CD14-positive monocyte (primary cell): ENCODE results near the gene ERMAP. TPM values are rescaled to one million over a fixed set of nuclear protein-coding genes. Genes with fewer than 3 reads are reported as not detected.
"Not testable (repeated sequence)": the region's sequence is repeated elsewhere in the genome, so short reads cannot be mapped to it uniquely, and the experiment has no call there.

Experiments
- DNase-seq, 3 donors: peaks; one replicate each; pipeline ENCODE4 v3.0.0-alpha.2; 2011 to 2022
- H2AFZ ChIP-seq: 2 replicates; pipeline ENCODE4 v1.6.0; 2012; ENCODE audit warnings: mild to moderate bottlenecking, low read depth, low read length, inconsistent platforms; ENCODE audit not compliant: insufficient read depth, poor library complexity, severe bottlenecking
- H3K27ac ChIP-seq, 2 donors: 1 replicate in 1 of 2; 2 replicates in 1 of 2; pipeline ENCODE4 v1.5.1; 2012 to 2013; ENCODE audit warnings: low read length in 2 of 2, control low read depth in 1 of 2, inconsistent platforms in 1 of 2, low read depth in 1 of 2, mild to moderate bottlenecking in 1 of 2
- H3K27me3 ChIP-seq, 2 donors: one replicate each; pipeline versions ENCODE4 v1.6.0 to v1.6.1; 2011 to 2013; ENCODE audit warnings: low read length in 2 of 2; ENCODE audit not compliant: control insufficient read depth in 2 of 2, insufficient read depth in 2 of 2
- H3K36me3 ChIP-seq, 2 donors: replicated peaks in 1 of 2; 1 replicate in 1 of 2; 2 replicates in 1 of 2; pipeline versions ENCODE4 v1.5.1 to v1.6.1; 2012 to 2013; ENCODE audit warnings: low read length in 2 of 2, control low read depth in 1 of 2, inconsistent platforms in 1 of 2, mild to moderate bottlenecking in 1 of 2; ENCODE audit not compliant: insufficient read depth in 2 of 2, control insufficient read depth in 1 of 2
- H3K4me1 ChIP-seq, 2 donors: 1 replicate in 1 of 2; 2 replicates in 1 of 2; pipeline versions ENCODE4 v1.5.1 to v1.6.1; 2012 to 2013; ENCODE audit warnings: low read length in 2 of 2, control low read depth in 1 of 2, inconsistent platforms in 1 of 2, mild to moderate bottlenecking in 1 of 2, moderate library complexity in 1 of 2; ENCODE audit not compliant: insufficient read depth in 2 of 2, control insufficient read depth in 1 of 2
- H3K4me2 ChIP-seq: replicated peaks from 2 replicates; pipeline ENCODE3; 2012; ENCODE audit warnings: low read length, moderate library complexity, mild to moderate bottlenecking; ENCODE audit not compliant: poor library complexity, severe bottlenecking; ENCODE audit errors: extremely low read depth
- H3K4me3 ChIP-seq, 3 experiments: fragments of 200-600 bp in 1 of 3; sonication (generic) in 1 of 3; replicated peaks in 1 of 3; 1 replicate in 2 of 3; 2 replicates in 1 of 3; pipeline ENCODE4 v1.5.1; 2011 to 2013; ENCODE audit warnings: low read length in 3 of 3, mild to moderate bottlenecking in 3 of 3, control low read depth in 2 of 3, low read depth in 2 of 3, inconsistent platforms in 1 of 3, moderate library complexity in 1 of 3
- H3K79me2 ChIP-seq: 2 replicates; pipeline ENCODE4 v1.6.0; 2012; ENCODE audit warnings: mild to moderate bottlenecking, control low read depth, inconsistent platforms, low read length, moderate library complexity; ENCODE audit not compliant: insufficient read depth
- H3K9ac ChIP-seq: 2 replicates; pipeline ENCODE4 v1.6.0; 2017; ENCODE audit warnings: low read length, mild to moderate bottlenecking; ENCODE audit not compliant: insufficient read depth, poor library complexity, severe bottlenecking
- H3K9me3 ChIP-seq, 2 donors: replicated peaks in 1 of 2; 1 replicate in 1 of 2; 2 replicates in 1 of 2; pipeline versions ENCODE4 v1.5.1 to v1.6.1; 2012 to 2013; ENCODE audit warnings: low read length in 2 of 2, control low read depth in 1 of 2; ENCODE audit not compliant: control insufficient read depth in 1 of 2, insufficient read depth in 1 of 2
- H4K20me1 ChIP-seq: 2 replicates; pipeline ENCODE4 v1.6.0; 2012; ENCODE audit warnings: mild to moderate bottlenecking, low read length, control low read depth, moderate library complexity; ENCODE audit not compliant: insufficient read depth
- H3K27ac Mint-ChIP-seq, 7 donors: one replicate each; pipeline ENCODE4 v1.8.0; 2020; ENCODE audit warnings: mild to moderate bottlenecking in 7 of 7, mixed read lengths in 7 of 7, moderate library complexity in 6 of 7, inconsistent platforms in 2 of 7
- H3K27me3 Mint-ChIP-seq, 3 donors: one replicate each; pipeline ENCODE4 v1.8.0; 2021 to 2022; ENCODE audit warnings: low read depth in 3 of 3, mild to moderate bottlenecking in 3 of 3, mixed read lengths in 3 of 3, moderate library complexity in 3 of 3, inconsistent platforms in 1 of 3
- H3K36me3 Mint-ChIP-seq, 2 donors: one replicate each; pipeline ENCODE4 v1.8.0; 2020; ENCODE audit warnings: mixed read lengths in 2 of 2, inconsistent platforms in 1 of 2, mild to moderate bottlenecking in 1 of 2
- H3K4me1 Mint-ChIP-seq: one replicate; pipeline ENCODE4 v1.8.0; 2020; ENCODE audit warnings: mild to moderate bottlenecking, mixed read lengths
- H3K4me3 Mint-ChIP-seq, 2 donors: one replicate each; pipeline ENCODE4 v1.8.0; 2020; ENCODE audit warnings: mild to moderate bottlenecking in 2 of 2, mixed read lengths in 2 of 2, moderate library complexity in 1 of 2
- H3K9me3 Mint-ChIP-seq, 7 donors: one replicate each; pipeline ENCODE4 v1.8.0; 2020 to 2022; ENCODE audit warnings: mixed read lengths in 7 of 7, mild to moderate bottlenecking in 6 of 7, moderate library complexity in 6 of 7, inconsistent platforms in 2 of 7
- WGBS: methylation state at CpG from one replicate; pipeline ENCODE4 v1.1.5; 2013; ENCODE audit warnings: missing lambda C conversion rate; ENCODE audit not compliant: insufficient coverage; 5-methylcytosine and 5-hydroxymethylcytosine counted together
- intact Hi-C, 2 donors: fragments of 100-400 bp; cut with micrococcal nuclease; formaldehyde crosslinking; loops; one replicate each; pipeline versions ENCODE4 v1.15.0 to v1.15.1; 2023
- polyA plus RNA-seq, 3 donors: library from polyadenylated mRNA; depleted of rRNA in 1 of 3; unstranded in 2 of 3; stranded (reverse) in 1 of 3; fragments of 300-500 nt in 2 of 3; fragments of >200 nt in 1 of 3; fragmentation: Illumina TruSeq in 2 of 3; gene quantifications; 1 replicate in 2 of 3; 2 replicates in 1 of 3; pipeline ENCODE4 v1.2.3, GENCODE V29; 2012 to 2021
- TF ChIP-seq, protein P1 (sequence below): fragments of 200-600 bp; IDR thresholded peaks from one replicate; pipeline ENCODE4 v1.8.0; 2022; ENCODE audit warnings: antibody characterized with exemption, mild to moderate bottlenecking

The ERMAP gene
- polyA plus RNA-seq, 3 donors, result 6.0 to 22.7 (median 8.4) TPM

DNA sequence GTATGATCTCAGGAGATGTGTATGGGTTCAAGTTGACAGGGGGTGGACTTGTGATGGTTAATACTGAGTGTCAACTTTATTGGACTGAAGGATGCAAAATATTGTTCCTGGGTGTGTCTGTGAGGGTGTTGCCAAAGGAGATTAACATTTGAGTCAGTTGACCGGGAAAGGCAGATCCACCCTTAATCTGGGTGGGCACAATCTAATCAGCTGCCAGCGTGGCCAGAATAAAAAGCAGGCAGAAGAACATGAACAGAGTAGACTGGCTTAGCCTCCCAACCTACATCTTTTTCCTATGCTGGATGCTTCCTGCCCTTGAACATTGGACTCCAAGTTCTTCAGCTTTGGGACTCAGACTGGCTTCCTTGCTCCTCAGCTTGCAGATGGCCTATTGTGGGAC, 52.8 kb downstream of the ERMAP start:
- not testable (repeated sequence) for H3K79me2 ChIP-seq
- WGBS, result 84% methylated on average over 2 of the region's 2 CpGs

DNA sequence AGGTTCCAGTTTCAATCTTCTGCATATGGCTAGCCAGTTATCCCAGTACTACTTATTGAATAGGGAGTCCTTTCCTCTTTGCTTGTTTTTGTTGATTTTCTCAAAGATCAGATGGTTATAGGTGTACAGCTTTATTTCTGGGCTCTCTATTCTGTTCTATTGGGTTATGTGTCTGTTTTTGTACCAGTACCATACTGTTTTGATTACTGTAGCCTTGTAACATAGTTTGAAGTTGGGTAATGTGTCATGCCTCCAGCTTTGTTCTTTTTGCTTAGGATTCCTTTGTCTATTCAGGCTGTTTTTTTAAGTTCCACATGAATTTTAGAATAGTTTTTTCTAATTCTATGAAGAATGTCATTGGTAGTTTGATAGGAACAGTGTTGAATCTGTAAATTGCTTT, 56.2 kb downstream of the ERMAP start:
- H3K27me3 ChIP-seq, H3K36me3 ChIP-seq, H3K79me2 ChIP-seq, H3K9ac ChIP-seq, H3K27me3 Mint-ChIP-seq, H3K4me3 ChIP-seq, H2AFZ ChIP-seq, H3K27ac Mint-ChIP-seq, H4K20me1 ChIP-seq, H3K4me3 Mint-ChIP-seq, H3K4me1 ChIP-seq, H3K4me2 ChIP-seq, intact Hi-C loops, H3K36me3 Mint-ChIP-seq, H3K4me1 Mint-ChIP-seq, DNase-seq, H3K27ac ChIP-seq, H3K9me3 ChIP-seq: not testable (repeated sequence)
- H3K9me3 Mint-ChIP-seq, result peaks cover 3 to 17% (median 10%) of the 10 kb centered on the region in 7 donors

More for the DNA sequence above, 52.8 kb downstream of the ERMAP start:
- peaks cover 3 to 14% (median 10%) of the 10 kb centered on the region in 7 donors for H3K9me3 Mint-ChIP-seq
- H3K4me3 ChIP-seq, H2AFZ ChIP-seq, DNase-seq, intact Hi-C loops, H3K27me3 Mint-ChIP-seq, H3K4me1 Mint-ChIP-seq, H4K20me1 ChIP-seq, H3K9me3 ChIP-seq, H3K36me3 Mint-ChIP-seq, H3K36me3 ChIP-seq, H3K4me1 ChIP-seq, H3K27ac ChIP-seq, H3K9ac ChIP-seq, H3K4me3 Mint-ChIP-seq, H3K4me2 ChIP-seq, H3K27ac Mint-ChIP-seq, H3K27me3 ChIP-seq: not testable (repeated sequence)

DNA sequence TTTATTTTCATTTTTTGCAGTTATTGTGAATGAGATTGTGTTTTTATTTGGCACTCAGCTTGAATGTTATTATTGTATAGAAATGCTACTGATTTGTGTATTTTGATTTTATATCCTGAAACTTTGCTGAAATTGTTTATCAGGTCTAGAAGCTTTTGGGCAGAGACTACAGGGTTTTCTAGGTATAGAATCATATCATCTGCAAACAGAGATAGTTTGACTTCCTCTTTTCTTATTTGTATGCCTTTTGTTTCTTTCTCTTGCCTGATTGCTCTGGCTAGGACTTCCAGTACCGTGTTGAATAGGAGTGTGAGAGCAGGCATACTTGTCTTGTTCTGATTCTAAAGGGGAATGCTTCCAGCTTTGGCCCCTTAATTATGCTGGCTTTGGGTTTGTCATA, 56.7 kb downstream of the ERMAP start:
- no peak overlapping the region for H3K27ac ChIP-seq
- H3K4me3 ChIP-seq, result no peak overlapping the region
- H4K20me1 ChIP-seq, result no peaks in the 10 kb centered on the region
- TF ChIP-seq, protein P1, sequence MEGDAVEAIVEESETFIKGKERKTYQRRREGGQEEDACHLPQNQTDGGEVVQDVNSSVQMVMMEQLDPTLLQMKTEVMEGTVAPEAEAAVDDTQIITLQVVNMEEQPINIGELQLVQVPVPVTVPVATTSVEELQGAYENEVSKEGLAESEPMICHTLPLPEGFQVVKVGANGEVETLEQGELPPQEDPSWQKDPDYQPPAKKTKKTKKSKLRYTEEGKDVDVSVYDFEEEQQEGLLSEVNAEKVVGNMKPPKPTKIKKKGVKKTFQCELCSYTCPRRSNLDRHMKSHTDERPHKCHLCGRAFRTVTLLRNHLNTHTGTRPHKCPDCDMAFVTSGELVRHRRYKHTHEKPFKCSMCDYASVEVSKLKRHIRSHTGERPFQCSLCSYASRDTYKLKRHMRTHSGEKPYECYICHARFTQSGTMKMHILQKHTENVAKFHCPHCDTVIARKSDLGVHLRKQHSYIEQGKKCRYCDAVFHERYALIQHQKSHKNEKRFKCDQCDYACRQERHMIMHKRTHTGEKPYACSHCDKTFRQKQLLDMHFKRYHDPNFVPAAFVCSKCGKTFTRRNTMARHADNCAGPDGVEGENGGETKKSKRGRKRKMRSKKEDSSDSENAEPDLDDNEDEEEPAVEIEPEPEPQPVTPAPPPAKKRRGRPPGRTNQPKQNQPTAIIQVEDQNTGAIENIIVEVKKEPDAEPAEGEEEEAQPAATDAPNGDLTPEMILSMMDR, result no peak
- H3K27ac Mint-ChIP-seq, result no peak overlapping the region
- no peaks in the 10 kb centered on the region for H3K27me3 ChIP-seq
- H3K9ac ChIP-seq, result no peak overlapping the region
- no peaks in the 10 kb centered on the region for H3K36me3 ChIP-seq
- intact Hi-C loops, result no loop called here
- peaks cover 5 to 15% (median 10%) of the 10 kb centered on the region in 7 donors for H3K9me3 Mint-ChIP-seq
- no peaks in the 10 kb centered on the region for H3K4me1 Mint-ChIP-seq
- no peaks in the 10 kb centered on the region for H3K4me1 ChIP-seq
- H2AFZ ChIP-seq, result no peak overlapping the region
- no peak for DNase-seq
- H3K4me3 Mint-ChIP-seq, result no peak overlapping the region
- WGBS, result 33% methylated on average over 1 of the region's 1 CpG
- no peak overlapping the region for H3K4me2 ChIP-seq
- H3K36me3 Mint-ChIP-seq, result no peaks in the 10 kb centered on the region
- peaks cover 2 to 7% (median 6%) of the 10 kb centered on the region in 3 donors for H3K27me3 Mint-ChIP-seq
- no peaks in the 10 kb centered on the region for H3K9me3 ChIP-seq
- H3K79me2 ChIP-seq, result no peaks in the 10 kb centered on the region
